HEK293 (cell line): Measurements from ENCODE around the gene HTT.

Source experiments
- CTCF ChIA-PET: fragments of 350-600 bp; formaldehyde crosslinking; extraction: SDS; loops from one replicate; lab custom pipeline; 2021; ENCODE audit warnings: antibody characterized with exemption; lab: Yijun Ruan, JAX
- POLR2A ChIA-PET: fragments of 300-600 bp; formaldehyde crosslinking; extraction: SDS; loops from one replicate; lab custom pipeline; 2020; ENCODE audit warnings: antibody characterized with exemption, inconsistent platforms; lab: Yijun Ruan, JAX
- H3K27ac ChIP-seq: fragments of 200-500 bp; sonication (Bioruptor generic); 2 replicates; pipeline ENCODE4 v1.5.1; 2014; ENCODE audit warnings: low read depth, low read length, control low read depth, inconsistent platforms; ENCODE audit errors: extremely low read depth
- H3K36me3 ChIP-seq, 2 experiments: fragments of 200-500 bp in 1 of 2; sonication (Bioruptor generic) in 1 of 2; 1 replicate in 1 of 2; 2 replicates in 1 of 2; pipeline ENCODE4 v1.5.1; 2014 to 2017; ENCODE audit warnings: inconsistent platforms in 2 of 2, low read length in 2 of 2; ENCODE audit not compliant: control insufficient read depth in 2 of 2, insufficient read depth in 1 of 2
- H3K4me1 ChIP-seq: fragments of 200-500 bp; sonication (Bioruptor generic); 2 replicates; pipeline ENCODE4 v1.5.1; 2014; ENCODE audit warnings: mild to moderate bottlenecking, low read length, inconsistent platforms; ENCODE audit not compliant: control insufficient read depth, insufficient read depth
- H3K4me3 ChIP-seq: 2 replicates; pipeline ENCODE4 v1.5.1; 2011; ENCODE audit warnings: low read depth, mild to moderate bottlenecking, control low read depth, low read length, moderate library complexity
- H3K9me3 ChIP-seq: fragments of 200-500 bp; sonication (Bioruptor generic); 2 replicates; pipeline ENCODE4 v1.5.1; 2014; ENCODE audit warnings: low read depth, low read length, inconsistent platforms; ENCODE audit not compliant: control insufficient read depth, insufficient read depth
- FEZF1 ChIP-seq: fragments of 450-650 bp; formaldehyde crosslinking; IDR thresholded peaks from 2 replicates; pipeline ENCODE4 v1.5.1; 2016; ENCODE audit warnings: missing biosample characterization, missing genetic modification characterization
- GLI4 ChIP-seq: fragments of 450-650 bp; formaldehyde crosslinking; IDR thresholded peaks from 2 replicates; pipeline ENCODE4 v1.5.1; 2016; ENCODE audit warnings: missing biosample characterization, missing genetic modification characterization
- GLIS1 ChIP-seq: fragments of 450-650 bp; formaldehyde crosslinking; IDR thresholded peaks from 2 replicates; pipeline ENCODE4 v1.5.1; 2016; ENCODE audit warnings: missing biosample characterization, missing genetic modification characterization
- GLIS2 ChIP-seq: fragments of 450-650 bp; formaldehyde crosslinking; IDR thresholded peaks from 2 replicates; pipeline ENCODE4 v1.5.1; 2016; ENCODE audit warnings: missing biosample characterization, missing genetic modification characterization
- KLF16 ChIP-seq: fragments of 450-650 bp; formaldehyde crosslinking; IDR thresholded peaks from 2 replicates; pipeline ENCODE4 v1.5.1; 2017; ENCODE audit warnings: missing biosample characterization, missing genetic modification characterization
- MYNN ChIP-seq: fragments of 450-650 bp; formaldehyde crosslinking; IDR thresholded peaks from 2 replicates; pipeline ENCODE4 v1.5.1; 2016; ENCODE audit warnings: missing biosample characterization, missing genetic modification characterization, borderline replicate concordance
- OSR2 ChIP-seq: fragments of 450-650 bp; formaldehyde crosslinking; IDR thresholded peaks from 2 replicates; pipeline ENCODE4 v1.5.1; 2016; ENCODE audit warnings: missing biosample characterization, missing genetic modification characterization
- PATZ1 ChIP-seq: fragments of 450-650 bp; formaldehyde crosslinking; IDR thresholded peaks from 2 replicates; pipeline ENCODE4 v1.5.1; 2016; ENCODE audit warnings: missing biosample characterization, missing genetic modification characterization
- PBX3 ChIP-seq: sonication (generic); formaldehyde crosslinking; IDR thresholded peaks from 2 replicates; pipeline ENCODE4 v1.8.1; 2022; ENCODE audit warnings: mild to moderate bottlenecking, moderate library complexity, missing genetic modification reagents
- SCRT1 ChIP-seq: fragments of 450-650 bp; formaldehyde crosslinking; IDR thresholded peaks from 2 replicates; pipeline ENCODE4 v1.5.1; 2016; ENCODE audit warnings: missing biosample characterization, missing genetic modification characterization, borderline replicate concordance
- SP2 ChIP-seq: fragments of 450-650 bp; formaldehyde crosslinking; IDR thresholded peaks from 2 replicates; pipeline ENCODE4 v1.5.1; 2016; ENCODE audit warnings: missing biosample characterization, missing genetic modification characterization
- TRIM28 ChIP-seq: IDR thresholded peaks from 2 replicates; pipeline ENCODE4 v1.6.1; 2011; ENCODE audit warnings: low read length, control low read depth, borderline replicate concordance
- WT1 ChIP-seq: fragments of 450-650 bp; formaldehyde crosslinking; IDR thresholded peaks from 2 replicates; pipeline ENCODE4 v1.5.1; 2016; ENCODE audit warnings: missing biosample characterization, missing genetic modification characterization
- ZBTB17 ChIP-seq: fragments of 450-650 bp; formaldehyde crosslinking; IDR thresholded peaks from 2 replicates; pipeline ENCODE4 v1.5.1; 2016; ENCODE audit warnings: missing biosample characterization, missing genetic modification characterization
- ZBTB8A ChIP-seq: fragments of 450-650 bp; formaldehyde crosslinking; IDR thresholded peaks from 2 replicates; pipeline ENCODE4 v1.5.1; 2016; ENCODE audit warnings: missing biosample characterization, missing genetic modification characterization
- ZFP37 ChIP-seq: fragments of 450-650 bp; formaldehyde crosslinking; IDR thresholded peaks from 2 replicates; pipeline ENCODE4 v1.5.1; 2016; ENCODE audit warnings: missing biosample characterization, missing genetic modification characterization
- ZNF114 ChIP-seq: fragments of 450-650 bp; formaldehyde crosslinking; IDR thresholded peaks from 2 replicates; pipeline ENCODE4 v1.5.0; 2017; ENCODE audit warnings: missing biosample characterization, missing genetic modification characterization
- ZNF121 ChIP-seq: fragments of 450-650 bp; formaldehyde crosslinking; IDR thresholded peaks from 2 replicates; pipeline ENCODE4 v1.5.1; 2016; ENCODE audit warnings: missing biosample characterization, missing genetic modification characterization
- ZNF133 ChIP-seq: fragments of 450-650 bp; formaldehyde crosslinking; IDR thresholded peaks from 2 replicates; pipeline ENCODE4 v1.5.1; 2016; ENCODE audit warnings: missing biosample characterization, missing genetic modification characterization
- ZNF157 ChIP-seq: fragments of 450-650 bp; formaldehyde crosslinking; IDR thresholded peaks from 2 replicates; pipeline ENCODE4 v1.5.1; 2016; ENCODE audit warnings: missing biosample characterization, missing genetic modification characterization
- ZNF221 ChIP-seq: fragments of 450-650 bp; formaldehyde crosslinking; IDR thresholded peaks from 2 replicates; pipeline ENCODE4 v1.5.1; 2017; ENCODE audit warnings: missing biosample characterization, missing genetic modification characterization, borderline replicate concordance
- ZNF280D ChIP-seq: fragments of 450-650 bp; formaldehyde crosslinking; IDR thresholded peaks from 2 replicates; pipeline ENCODE4 v1.5.1; 2016; ENCODE audit warnings: missing biosample characterization, missing genetic modification characterization
- ZNF292 ChIP-seq: fragments of 450-650 bp; formaldehyde crosslinking; IDR thresholded peaks from 2 replicates; pipeline ENCODE4 v1.5.1; 2016; ENCODE audit warnings: low read depth, missing biosample characterization, missing genetic modification characterization, borderline replicate concordance
- ZNF555 ChIP-seq: fragments of 450-650 bp; formaldehyde crosslinking; conservative IDR thresholded peaks from 2 replicates; pipeline ENCODE4 v1.5.1; 2017; ENCODE audit warnings: missing biosample characterization, mild to moderate bottlenecking, missing genetic modification characterization, inconsistent platforms
- ZNF558 ChIP-seq: fragments of 450-650 bp; formaldehyde crosslinking; IDR thresholded peaks from 2 replicates; pipeline ENCODE4 v1.5.1; 2016; ENCODE audit warnings: missing biosample characterization, missing genetic modification characterization
- ZNF571 ChIP-seq: fragments of 450-650 bp; formaldehyde crosslinking; IDR thresholded peaks from 2 replicates; pipeline ENCODE4 v1.5.0; 2017; ENCODE audit warnings: missing biosample characterization, missing genetic modification characterization
- ZNF580 ChIP-seq: fragments of 450-650 bp; formaldehyde crosslinking; IDR thresholded peaks from 2 replicates; pipeline ENCODE4 v1.5.1; 2016; ENCODE audit warnings: missing biosample characterization, missing genetic modification characterization
- ZNF596 ChIP-seq: fragments of 450-650 bp; IDR thresholded peaks from 2 replicates; pipeline ENCODE4 v1.5.0; 2018; ENCODE audit warnings: missing biosample characterization, mild to moderate bottlenecking, missing genetic modification characterization, moderate library complexity
- ZNF621 ChIP-seq: fragments of 450-650 bp; formaldehyde crosslinking; IDR thresholded peaks from 2 replicates; pipeline ENCODE4 v1.5.1; 2017; ENCODE audit warnings: missing biosample characterization, missing genetic modification characterization
- ZNF660 ChIP-seq: fragments of 450-650 bp; IDR thresholded peaks from 2 replicates; pipeline ENCODE4 v1.5.1; 2018; ENCODE audit warnings: missing biosample characterization, mild to moderate bottlenecking, missing genetic modification characterization

Gene HTT

DNA sequence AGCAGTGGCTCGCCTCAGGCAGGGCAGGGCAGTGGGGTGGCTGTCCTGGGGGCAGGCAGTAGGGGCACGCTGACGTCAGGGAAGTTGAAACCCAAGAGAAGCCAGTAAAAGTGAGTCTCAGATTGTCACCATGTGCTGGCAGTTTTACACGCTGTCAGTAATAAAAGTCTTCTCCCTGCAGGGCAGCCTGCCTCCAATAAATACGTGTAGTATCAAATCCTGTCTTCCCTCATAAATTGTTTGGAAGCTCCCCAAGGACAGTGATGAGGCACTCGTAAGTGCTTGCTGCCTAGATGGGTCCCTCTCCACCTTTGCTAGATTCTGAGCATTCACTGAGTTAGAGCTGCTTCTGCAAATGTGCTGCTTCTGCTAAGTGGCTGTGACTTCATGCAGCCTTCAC is 113.6 kb downstream of the HTT start:
- CTCF ChIA-PET: no interaction called here

GRCh38 chr4:3189459-3189858 is 115.0 kb downstream of the HTT start:
- no peaks in the 10 kb centered on the region for H3K9me3 ChIP-seq
- TF ChIP-seq ZNF580: no peak
- TF ChIP-seq ZBTB17 (tag by site-specific recombination): no peak
- no peak for TF ChIP-seq ZNF558
- TF ChIP-seq ZNF157: no peak
- no peak for TF ChIP-seq PATZ1 (tag by site-specific recombination)
- TF ChIP-seq GLI4: no peak
- no peak for TF ChIP-seq OSR2 (tag by site-specific recombination)
- no peak for TF ChIP-seq ZNF280D (tag by site-specific recombination)
- H3K36me3 ChIP-seq: peaks cover 0 to 73% of the 10 kb centered on the region in 2 experiments; a peak in 2 of 3 replicates
- no peak overlapping the region for H3K27ac ChIP-seq
- POLR2A ChIA-PET: interaction anchor here (0.7 kb wide), 1 partner anchor 688 kb away, joined by 4 read pairs; no protein-coding TSS in a partner anchor
- H3K4me1 ChIP-seq: no peaks in the 10 kb centered on the region
- CTCF ChIA-PET: interaction anchor here (0.7 kb wide), 1 partner anchor 11 kb away, joined by 3 read pairs; no protein-coding TSS in a partner anchor
- H3K4me3 ChIP-seq: no peak overlapping the region

More for the DNA sequence above, 113.6 kb downstream of the HTT start:
- Histone ChIP-seq H3K36me3 (peaks cover 0 to 79% of the 10 kb centered on the region in 2 experiments; a peak in 2 of 3 replicates), H3K4me1 (no peaks in the 10 kb centered on the region), H3K4me3 (no peak overlapping the region), H3K9me3 (no peaks in the 10 kb centered on the region), H3K27ac (no peak overlapping the region)
- POLR2A ChIA-PET: no interaction called here
- TF ChIP-seq ZNF114 (tag by site-specific recombination) (no peak), ZNF133 (tag by site-specific recombination) (no peak), MYNN (0 out of 2 replicates have a peak, but pooled peaks have one; percentile 43), ZFP37 (tag by site-specific recombination) (no peak), WT1 (tag by site-specific recombination) (no peak), SCRT1 (no peak), ZNF555 (tag by site-specific recombination) (no peak), TRIM28 (no peak), ZNF121 (tag by site-specific recombination) (peak; percentile 83), PBX3 (CRISPR knock-in tag) (no peak), GLIS2 (tag by site-specific recombination) (0 out of 2 replicates have a peak, but pooled peaks have one; percentile 33), ZNF221 (tag by site-specific recombination) (no peak), ZNF292 (tag by site-specific recombination) (no peak), FEZF1 (0 out of 2 replicates have a peak, but pooled peaks have one; percentile 32), SP2 (tag by site-specific recombination) (no peak), ZNF596 (tag by site-specific recombination) (no peak), KLF16 (tag by site-specific recombination) (no peak), ZNF571 (tag by site-specific recombination) (no peak), ZNF660 (no peak), ZNF621 (tag by site-specific recombination) (no peak), GLIS1 (tag by site-specific recombination) (peak; percentile 42), ZBTB8A (tag by site-specific recombination) (no peak)
